Measurements from ENCODE around the gene DOCK9.

DNA sequence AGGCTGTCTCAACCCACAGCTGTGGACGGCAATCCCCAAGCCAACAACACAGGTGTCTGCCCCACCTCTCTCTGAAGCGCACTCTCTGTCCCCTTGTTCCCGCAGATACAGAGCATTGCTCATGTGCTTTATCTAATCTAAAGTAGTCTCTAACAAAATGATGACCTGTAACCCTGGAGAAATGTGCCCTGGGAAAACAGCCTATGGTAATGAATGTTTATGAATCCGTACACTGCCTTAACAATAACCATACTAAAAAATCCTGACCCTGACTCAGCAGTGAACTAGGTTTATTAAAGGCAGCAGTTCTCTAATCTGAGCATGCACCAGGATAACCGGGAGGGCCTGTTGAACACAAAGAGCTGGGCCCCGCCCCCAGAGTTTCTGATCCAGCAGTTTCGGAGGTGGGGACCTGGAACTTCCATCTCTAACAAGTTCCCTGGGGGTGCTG lies 174.7 kb downstream of the DOCK9 start:
- TF ChIP-seq, protein P1, sequence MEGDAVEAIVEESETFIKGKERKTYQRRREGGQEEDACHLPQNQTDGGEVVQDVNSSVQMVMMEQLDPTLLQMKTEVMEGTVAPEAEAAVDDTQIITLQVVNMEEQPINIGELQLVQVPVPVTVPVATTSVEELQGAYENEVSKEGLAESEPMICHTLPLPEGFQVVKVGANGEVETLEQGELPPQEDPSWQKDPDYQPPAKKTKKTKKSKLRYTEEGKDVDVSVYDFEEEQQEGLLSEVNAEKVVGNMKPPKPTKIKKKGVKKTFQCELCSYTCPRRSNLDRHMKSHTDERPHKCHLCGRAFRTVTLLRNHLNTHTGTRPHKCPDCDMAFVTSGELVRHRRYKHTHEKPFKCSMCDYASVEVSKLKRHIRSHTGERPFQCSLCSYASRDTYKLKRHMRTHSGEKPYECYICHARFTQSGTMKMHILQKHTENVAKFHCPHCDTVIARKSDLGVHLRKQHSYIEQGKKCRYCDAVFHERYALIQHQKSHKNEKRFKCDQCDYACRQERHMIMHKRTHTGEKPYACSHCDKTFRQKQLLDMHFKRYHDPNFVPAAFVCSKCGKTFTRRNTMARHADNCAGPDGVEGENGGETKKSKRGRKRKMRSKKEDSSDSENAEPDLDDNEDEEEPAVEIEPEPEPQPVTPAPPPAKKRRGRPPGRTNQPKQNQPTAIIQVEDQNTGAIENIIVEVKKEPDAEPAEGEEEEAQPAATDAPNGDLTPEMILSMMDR (IDR thresholded peaks at IDR 0.05): no peak
- no peak for TF ChIP-seq POLR2A (IDR thresholded peaks at IDR 0.05)

All from right lobe of liver (tissue), 4 donors.